Measurements from ENCODE around the gene KIF2C. TPM values are rescaled to one million over a fixed set of nuclear protein-coding genes. Genes with fewer than 3 reads are reported as not detected.

KIF2C gene
- total and polyA plus RNA-seq, 9 of the 15 experiments (the other 6 are each of a cell fraction or from before 2014, with no cell fraction given) = 84.9 to 226 (median 169) TPM

DNA sequence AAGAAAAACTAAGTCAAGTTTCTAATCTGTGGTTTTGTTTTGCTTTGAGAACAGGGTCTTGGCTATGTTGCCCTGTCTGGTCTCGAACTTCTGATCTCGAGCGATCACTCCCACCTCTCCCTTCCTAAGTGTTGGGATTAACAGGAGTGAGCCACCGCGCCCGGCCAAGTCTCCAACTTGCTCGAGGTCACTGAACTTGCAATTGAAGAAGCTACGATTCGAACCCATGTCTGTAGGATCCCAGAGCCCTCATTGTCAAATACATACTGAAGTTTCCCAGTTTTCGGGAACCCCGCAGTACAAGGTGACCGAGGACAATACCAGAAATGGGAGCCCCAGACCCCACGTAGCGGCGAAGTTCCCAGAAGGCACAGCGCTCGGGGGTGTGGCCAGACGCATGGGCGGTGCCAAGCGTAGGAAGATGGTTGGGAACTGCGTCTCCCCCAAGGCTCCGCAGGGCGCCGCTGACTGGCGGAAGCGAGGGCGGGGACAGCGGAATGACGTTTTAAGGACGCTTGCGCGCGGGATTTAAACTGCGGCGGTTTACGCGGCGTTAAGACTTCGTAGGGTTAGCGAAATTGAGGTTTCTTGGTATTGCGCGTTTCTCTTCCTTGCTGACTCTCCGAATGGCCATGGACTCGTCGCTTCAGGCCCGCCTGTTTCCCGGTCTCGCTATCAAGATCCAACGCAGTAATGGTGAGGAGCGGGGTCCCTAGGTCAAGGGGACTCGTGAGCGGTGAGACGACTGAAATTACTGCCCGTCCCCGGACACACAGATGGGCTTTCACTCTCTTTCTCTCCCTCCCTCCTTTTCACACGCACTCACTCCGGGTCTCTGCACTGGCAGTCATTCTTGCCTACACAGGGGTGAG is at the start of gene KIF2C (continued):
- TF ChIP-seq RBFOX2 (IDR thresholded peaks at IDR 0.05; ENCODE audit: low read depth, low read length) (peak; percentile 97), RAD51 (IDR thresholded peaks at IDR 0.05; ENCODE audit: borderline replicate concordance, low read depth) (no peak; the same call in 1 of the 2 replicates), SMAD2 (IDR thresholded peaks at IDR 0.05; ENCODE audit: low read depth, low read length) (no peak), COPS2 (conservative IDR thresholded peaks at IDR 0.05) (no peak), CREBBP (IDR thresholded peaks at IDR 0.05; ENCODE audit: low read depth, low read length) (no peak), MCM5 (IDR thresholded peaks at IDR 0.05; ENCODE audit: low read depth) (no peak), ZNF354B (CRISPR knock-in tag; IDR thresholded peaks at IDR 0.05) (no peak), ZNF197 (CRISPR knock-in tag; IDR thresholded peaks at IDR 0.05; ENCODE audit: low read depth) (no peak), CCAR2 (IDR thresholded peaks at IDR 0.05; ENCODE audit: low read depth, low read length) (no peak), CC2D1A (IDR thresholded peaks at IDR 0.05) (peak; percentile 51; the same call in 1 of the 2 replicates), NFE2L1 (tag; IDR thresholded peaks at IDR 0.05; ENCODE audit: borderline replicate concordance, low read depth) (no peak), TRIM24 (IDR thresholded peaks at IDR 0.05) (no peak; a peak in 1 of 4 replicates), XRCC5 (IDR thresholded peaks at IDR 0.05; ENCODE audit: low read depth, low read length) (no peak), ERF (CRISPR knock-in tag; IDR thresholded peaks at IDR 0.05) (0 out of 2 replicates have a peak, but pooled peaks have one; percentile 43), GTF2E2 (tag; IDR thresholded peaks at IDR 0.05) (peak; percentile 91), RAD21 (CRISPR knock-in tag; conservative IDR thresholded peaks at IDR 0.05 in 1 of 2, IDR thresholded peaks at IDR 0.05 in 1 of 2) (no peak), ADNP (tag; IDR thresholded peaks at IDR 0.05) (peak; percentile 98), STAT5B (CRISPR knock-in tag; IDR thresholded peaks at IDR 0.05) (no peak), ZBTB8A (IDR thresholded peaks at IDR 0.05; ENCODE audit: partially characterized antibody) (no peak), ELF2 (CRISPR knock-in tag; IDR thresholded peaks at IDR 0.05) (0 out of 2 replicates have a peak, but pooled peaks have one; percentile 4), ETV1 (tag; conservative IDR thresholded peaks at IDR 0.05; ENCODE audit: low read depth) (no peak; the same call in 1 of the 2 replicates)
- TF ChIP-seq, protein P1, sequence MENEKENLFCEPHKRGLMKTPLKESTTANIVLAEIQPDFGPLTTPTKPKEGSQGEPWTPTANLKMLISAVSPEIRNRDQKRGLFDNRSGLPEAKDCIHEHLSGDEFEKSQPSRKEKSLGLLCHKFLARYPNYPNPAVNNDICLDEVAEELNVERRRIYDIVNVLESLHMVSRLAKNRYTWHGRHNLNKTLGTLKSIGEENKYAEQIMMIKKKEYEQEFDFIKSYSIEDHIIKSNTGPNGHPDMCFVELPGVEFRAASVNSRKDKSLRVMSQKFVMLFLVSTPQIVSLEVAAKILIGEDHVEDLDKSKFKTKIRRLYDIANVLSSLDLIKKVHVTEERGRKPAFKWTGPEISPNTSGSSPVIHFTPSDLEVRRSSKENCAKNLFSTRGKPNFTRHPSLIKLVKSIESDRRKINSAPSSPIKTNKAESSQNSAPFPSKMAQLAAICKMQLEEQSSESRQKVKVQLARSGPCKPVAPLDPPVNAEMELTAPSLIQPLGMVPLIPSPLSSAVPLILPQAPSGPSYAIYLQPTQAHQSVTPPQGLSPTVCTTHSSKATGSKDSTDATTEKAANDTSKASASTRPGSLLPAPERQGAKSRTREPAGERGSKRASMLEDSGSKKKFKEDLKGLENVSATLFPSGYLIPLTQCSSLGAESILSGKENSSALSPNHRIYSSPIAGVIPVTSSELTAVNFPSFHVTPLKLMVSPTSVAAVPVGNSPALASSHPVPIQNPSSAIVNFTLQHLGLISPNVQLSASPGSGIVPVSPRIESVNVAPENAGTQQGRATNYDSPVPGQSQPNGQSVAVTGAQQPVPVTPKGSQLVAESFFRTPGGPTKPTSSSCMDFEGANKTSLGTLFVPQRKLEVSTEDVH (IDR thresholded peaks at IDR 0.05; ENCODE audit: low read depth, partially characterized antibody) = peak; percentile 85
- TF ChIP-seq, protein P2, sequence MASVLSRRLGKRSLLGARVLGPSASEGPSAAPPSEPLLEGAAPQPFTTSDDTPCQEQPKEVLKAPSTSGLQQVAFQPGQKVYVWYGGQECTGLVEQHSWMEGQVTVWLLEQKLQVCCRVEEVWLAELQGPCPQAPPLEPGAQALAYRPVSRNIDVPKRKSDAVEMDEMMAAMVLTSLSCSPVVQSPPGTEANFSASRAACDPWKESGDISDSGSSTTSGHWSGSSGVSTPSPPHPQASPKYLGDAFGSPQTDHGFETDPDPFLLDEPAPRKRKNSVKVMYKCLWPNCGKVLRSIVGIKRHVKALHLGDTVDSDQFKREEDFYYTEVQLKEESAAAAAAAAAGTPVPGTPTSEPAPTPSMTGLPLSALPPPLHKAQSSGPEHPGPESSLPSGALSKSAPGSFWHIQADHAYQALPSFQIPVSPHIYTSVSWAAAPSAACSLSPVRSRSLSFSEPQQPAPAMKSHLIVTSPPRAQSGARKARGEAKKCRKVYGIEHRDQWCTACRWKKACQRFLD (CRISPR knock-in tag; IDR thresholded peaks at IDR 0.05) = 0 out of 2 replicates have a peak, but pooled peaks have one; percentile 42
- TF ChIP-seq, protein P3, sequence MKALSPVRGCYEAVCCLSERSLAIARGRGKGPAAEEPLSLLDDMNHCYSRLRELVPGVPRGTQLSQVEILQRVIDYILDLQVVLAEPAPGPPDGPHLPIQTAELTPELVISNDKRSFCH (CRISPR knock-in tag; IDR thresholded peaks at IDR 0.05) = no peak
- TF ChIP-seq, protein P3 (tag; IDR thresholded peaks at IDR 0.05) = no peak

Measured in K562 (cell line).